Measurements from ENCODE around the gene CD164L2.

GRCh38 chr1:27394282-27394658, 11.1 kb upstream of the CD164L2 start:
- TF ChIP-seq CTCF (IDR thresholded peaks at IDR 0.05) (no peak), POLR2A (IDR thresholded peaks at IDR 0.05) (no peak)

All from adrenal gland (tissue), 5 donors.